Measurements from ENCODE around the gene SRC.

Gene SRC

GRCh38 chr20:37425103-37425625, 79.2 kb downstream of the SRC start:
- H3K4me3 ChIP-seq (replicated peaks; ENCODE audit: low read depth, low read length): no peak overlapping the region
- DNase-seq (ENCODE audit: low read depth): no peak
- TF ChIP-seq, protein P1, sequence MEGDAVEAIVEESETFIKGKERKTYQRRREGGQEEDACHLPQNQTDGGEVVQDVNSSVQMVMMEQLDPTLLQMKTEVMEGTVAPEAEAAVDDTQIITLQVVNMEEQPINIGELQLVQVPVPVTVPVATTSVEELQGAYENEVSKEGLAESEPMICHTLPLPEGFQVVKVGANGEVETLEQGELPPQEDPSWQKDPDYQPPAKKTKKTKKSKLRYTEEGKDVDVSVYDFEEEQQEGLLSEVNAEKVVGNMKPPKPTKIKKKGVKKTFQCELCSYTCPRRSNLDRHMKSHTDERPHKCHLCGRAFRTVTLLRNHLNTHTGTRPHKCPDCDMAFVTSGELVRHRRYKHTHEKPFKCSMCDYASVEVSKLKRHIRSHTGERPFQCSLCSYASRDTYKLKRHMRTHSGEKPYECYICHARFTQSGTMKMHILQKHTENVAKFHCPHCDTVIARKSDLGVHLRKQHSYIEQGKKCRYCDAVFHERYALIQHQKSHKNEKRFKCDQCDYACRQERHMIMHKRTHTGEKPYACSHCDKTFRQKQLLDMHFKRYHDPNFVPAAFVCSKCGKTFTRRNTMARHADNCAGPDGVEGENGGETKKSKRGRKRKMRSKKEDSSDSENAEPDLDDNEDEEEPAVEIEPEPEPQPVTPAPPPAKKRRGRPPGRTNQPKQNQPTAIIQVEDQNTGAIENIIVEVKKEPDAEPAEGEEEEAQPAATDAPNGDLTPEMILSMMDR (IDR thresholded peaks at IDR 0.05; ENCODE audit: low read length, missing control alignments): no peak

DNA sequence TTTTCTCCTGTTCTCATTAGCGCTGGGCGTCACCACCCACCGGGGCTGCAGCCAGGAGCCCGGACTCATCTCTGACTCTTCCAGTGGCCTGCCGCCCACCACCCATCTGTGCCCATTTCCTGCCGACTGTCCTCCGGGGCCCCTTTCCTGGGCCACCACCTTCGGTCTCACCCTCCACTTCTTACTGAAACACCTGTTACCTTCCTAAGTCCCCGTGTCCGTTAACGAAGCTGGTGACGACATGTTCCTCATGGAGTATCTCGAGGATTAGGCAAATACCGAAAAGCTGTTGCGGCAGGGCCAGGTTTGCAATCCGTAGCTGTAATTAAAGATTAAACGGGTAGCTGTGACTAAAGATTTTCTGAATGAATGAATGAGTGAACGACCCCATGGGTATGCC, 80.2 kb downstream of the SRC start:
- no peak overlapping the region for H3K4me3 ChIP-seq (replicated peaks; ENCODE audit: low read depth, low read length)
- TF ChIP-seq, protein P1 (IDR thresholded peaks at IDR 0.05; ENCODE audit: low read length, missing control alignments): no peak
- DNase-seq (ENCODE audit: low read depth): no peak

DNA sequence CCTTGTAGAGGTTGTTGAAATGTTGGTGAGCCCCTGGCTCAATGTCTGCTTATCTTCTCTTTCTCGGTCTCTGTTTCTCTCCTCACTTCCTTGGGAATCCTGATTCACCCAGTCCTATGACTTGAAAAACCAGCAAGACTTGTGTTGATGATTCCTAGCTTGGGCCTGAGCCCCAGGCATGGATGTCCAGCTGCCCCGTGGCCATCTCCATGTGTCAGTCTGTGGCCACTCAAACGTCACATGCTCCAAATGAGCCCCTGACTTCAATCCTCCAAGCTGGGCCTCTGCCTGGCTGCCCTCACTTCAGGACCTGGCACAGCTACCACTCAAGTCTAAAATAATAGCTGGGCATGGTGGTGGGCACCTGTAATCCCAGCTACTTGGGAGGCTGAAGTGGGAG, 81.0 kb downstream of the SRC start:
- TF ChIP-seq, protein P1 (IDR thresholded peaks at IDR 0.05; ENCODE audit: low read length, missing control alignments): no peak
- H3K4me3 ChIP-seq (replicated peaks; ENCODE audit: low read depth, low read length): no peak overlapping the region
- no peak for DNase-seq (ENCODE audit: low read depth)

DNA sequence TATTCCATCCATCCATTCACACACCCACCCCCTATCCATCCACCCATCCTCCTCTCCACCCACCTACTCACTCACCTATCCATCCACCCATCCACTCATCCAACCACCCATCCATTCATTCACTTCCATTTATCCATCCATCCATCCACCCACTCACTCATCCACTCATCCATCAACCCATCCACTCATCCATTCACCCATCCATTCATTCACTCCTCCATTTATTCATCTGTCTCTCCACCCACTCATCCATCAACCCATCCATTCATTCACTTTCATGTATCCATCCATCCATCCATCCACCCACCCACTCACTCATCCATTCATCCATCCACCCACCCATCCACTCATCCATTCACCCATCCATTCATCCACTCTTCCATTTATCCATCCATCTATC, 84.1 kb downstream of the SRC start:
- no peak overlapping the region for H3K4me3 ChIP-seq (replicated peaks; ENCODE audit: low read depth, low read length)
- TF ChIP-seq, protein P1 (IDR thresholded peaks at IDR 0.05; ENCODE audit: low read length, missing control alignments): no peak
- no peak for DNase-seq (ENCODE audit: low read depth)

DNA sequence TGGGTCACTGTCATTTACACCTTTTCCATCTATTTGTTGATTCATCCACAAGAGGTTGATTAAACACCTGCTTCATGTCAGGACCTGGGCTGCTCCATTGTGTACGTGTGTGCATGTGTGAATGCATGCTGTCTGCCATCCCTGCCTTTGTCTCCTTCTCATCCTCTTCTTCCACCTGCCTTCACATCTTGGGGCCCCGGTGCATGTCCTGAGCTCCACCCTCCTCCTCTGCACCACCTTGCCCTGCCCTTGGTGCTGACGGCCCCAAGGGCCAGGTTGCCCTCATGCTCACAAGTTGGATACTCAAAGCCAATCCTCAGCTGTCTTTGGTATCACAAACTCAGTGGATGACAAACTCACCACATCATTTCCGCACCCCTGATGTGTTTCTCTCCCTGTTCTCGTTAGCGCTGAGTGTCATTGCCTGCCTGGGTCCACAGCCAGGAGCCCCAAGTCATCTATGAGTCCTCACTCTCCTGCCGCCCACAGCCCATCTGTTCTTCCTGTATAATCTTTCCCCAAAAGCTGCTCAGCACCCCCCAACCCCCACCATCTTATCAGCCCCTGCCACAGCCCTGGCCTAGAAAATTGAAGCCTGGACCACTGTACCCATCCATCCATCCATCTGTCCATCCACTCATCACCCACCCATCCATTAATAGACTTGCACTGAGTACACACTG, 85.0 kb downstream of the SRC start:
- TF ChIP-seq, protein P1 (IDR thresholded peaks at IDR 0.05; ENCODE audit: low read length, missing control alignments): no peak
- no peak overlapping the region for H3K4me3 ChIP-seq (replicated peaks; ENCODE audit: low read depth, low read length)
- no peak for DNase-seq (ENCODE audit: low read depth)

GRCh38 chr20:37431786-37432185, 85.8 kb downstream of the SRC start:
- no peak for DNase-seq (ENCODE audit: low read depth)
- H3K4me3 ChIP-seq (replicated peaks; ENCODE audit: low read depth, low read length): no peak overlapping the region
- TF ChIP-seq, protein P1 (IDR thresholded peaks at IDR 0.05; ENCODE audit: low read length, missing control alignments): no peak

GRCh38 chr20:37432606-37433005, 86.7 kb downstream of the SRC start:
- no peak overlapping the region for H3K4me3 ChIP-seq (replicated peaks; ENCODE audit: low read depth, low read length)
- TF ChIP-seq, protein P1 (IDR thresholded peaks at IDR 0.05; ENCODE audit: low read length, missing control alignments): no peak

More at GRCh38 chr20:37432606-37433005, 86.7 kb downstream of the SRC start:
- no peak for DNase-seq (ENCODE audit: low read depth)

All from fibroblast of pulmonary artery (primary cell).